Peyer's patch (tissue), 4 donors: ENCODE measurements around the gene RALGDS.
A peak's percentile ranks its signal among the peaks of the same experiment; 100 is the strongest.

Source experiments
- CTCF ChIP-seq, 6 experiments: fragments of 450-650 bp in 4 of 6; fragments of 200-600 bp in 2 of 6; sonication (generic) in 1 of 6; IDR thresholded peaks; one replicate each; pipeline ENCODE4 v1.5.1; 2017 to 2019; ENCODE audit warnings: antibody characterized with exemption in 6 of 6, mild to moderate bottlenecking in 3 of 6, moderate library complexity in 1 of 6
- POLR2A ChIP-seq, 2 donors: fragments of 450-650 bp; IDR thresholded peaks; one replicate each; pipeline ENCODE4 v1.5.1; 2017; ENCODE audit warnings: antibody characterized with exemption in 2 of 2, mild to moderate bottlenecking in 2 of 2, moderate library complexity in 2 of 2

- TF ChIP-seq CTCF (IDR thresholded peaks at IDR 0.05) (peak; percentile 98 to 100 (median 99)), POLR2A (IDR thresholded peaks at IDR 0.05) (peak in 1 of 2 donors; percentile 48)
Measured at GRCh38 chr9:133144142-133144903, 23.3 kb upstream of the RALGDS start.
